Right hindlimb (tissue), 1 donor: ENCODE data around the gene NOCT.
"Not testable (repeated sequence)": the region's sequence is repeated elsewhere in the genome, so short reads cannot be mapped to it uniquely, and the experiment has no call there.

Experiments used
- DNase-seq: peaks from one replicate; pipeline ENCODE4 v3.0.0-alpha.2; 2018

Gene NOCT

DNA sequence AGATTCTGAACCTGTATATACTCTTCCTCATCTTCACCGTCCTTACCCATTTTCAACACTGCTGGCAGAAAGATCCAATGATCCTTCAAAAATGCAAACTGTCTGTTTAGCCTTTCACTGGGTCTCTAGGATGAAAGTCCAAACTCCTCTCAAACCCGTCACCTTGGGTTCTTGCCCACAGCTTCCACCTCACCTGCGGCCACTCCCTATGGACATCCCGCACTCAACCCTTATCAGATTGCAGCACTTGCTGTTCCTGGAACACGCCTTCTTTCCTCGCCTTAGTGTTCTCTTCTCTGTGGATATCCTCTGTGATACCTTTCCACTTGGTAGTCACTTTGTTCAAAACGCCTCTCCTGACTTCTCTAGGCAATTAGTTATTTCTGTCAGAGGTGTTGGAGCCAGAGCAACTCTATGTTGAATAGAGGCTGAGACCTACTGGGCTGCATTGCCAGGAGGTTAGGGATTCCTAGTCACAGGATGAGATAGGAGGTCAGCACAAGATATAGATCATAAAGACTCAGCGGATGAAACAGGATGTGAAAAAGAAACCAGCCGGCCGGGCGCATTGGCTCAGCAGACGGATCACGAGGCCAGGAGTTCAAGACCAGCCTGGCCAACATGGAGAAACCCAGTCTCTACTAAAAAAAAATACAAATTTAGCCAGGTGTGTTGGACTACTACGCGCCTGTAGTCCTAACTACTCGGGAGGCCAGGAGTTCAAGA, 4.2 kb upstream of the NOCT start:
- no peak for DNase-seq

DNA sequence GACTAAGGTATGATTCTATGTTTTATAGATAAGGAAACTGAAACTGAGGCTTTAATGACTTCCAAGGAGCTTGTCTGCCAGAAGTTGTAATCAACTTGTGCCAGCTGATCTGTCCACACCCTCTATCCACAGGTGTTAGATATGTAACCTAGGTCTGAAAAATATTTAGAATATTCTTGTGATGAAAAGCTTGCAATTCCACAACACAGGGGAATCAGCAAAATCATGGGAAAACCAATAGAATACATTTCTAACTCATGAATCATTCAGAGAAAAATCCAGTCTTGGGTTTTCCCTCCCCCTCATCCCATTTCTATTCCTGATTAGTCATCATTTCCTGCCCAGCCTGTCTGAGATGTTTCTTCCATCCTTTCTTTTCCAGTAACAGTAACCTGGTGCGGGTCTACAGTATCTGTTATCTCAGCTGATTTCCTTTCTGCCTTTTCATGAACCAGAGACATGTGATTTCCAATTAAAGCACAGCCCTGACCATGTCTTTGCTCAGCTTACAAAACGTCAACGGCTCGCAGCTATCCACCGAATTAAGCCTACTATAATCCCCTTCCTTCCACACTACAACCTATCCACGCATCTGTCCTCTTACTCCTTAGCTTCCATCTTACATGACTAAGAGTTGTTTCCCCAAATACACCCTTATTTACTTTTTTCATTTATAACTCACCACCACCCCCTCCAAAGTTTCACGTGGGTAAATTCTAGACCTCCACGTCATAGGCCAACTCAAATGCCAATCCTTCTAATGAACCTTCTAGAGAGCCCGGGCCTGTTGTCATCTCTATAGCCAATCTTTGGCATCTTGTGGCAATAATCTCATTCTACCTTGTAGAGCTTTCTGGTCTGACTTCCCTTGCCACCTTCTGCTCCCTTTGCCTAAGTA, 961 bp upstream of the NOCT start:
- DNase-seq, result peak; percentile 27

DNA sequence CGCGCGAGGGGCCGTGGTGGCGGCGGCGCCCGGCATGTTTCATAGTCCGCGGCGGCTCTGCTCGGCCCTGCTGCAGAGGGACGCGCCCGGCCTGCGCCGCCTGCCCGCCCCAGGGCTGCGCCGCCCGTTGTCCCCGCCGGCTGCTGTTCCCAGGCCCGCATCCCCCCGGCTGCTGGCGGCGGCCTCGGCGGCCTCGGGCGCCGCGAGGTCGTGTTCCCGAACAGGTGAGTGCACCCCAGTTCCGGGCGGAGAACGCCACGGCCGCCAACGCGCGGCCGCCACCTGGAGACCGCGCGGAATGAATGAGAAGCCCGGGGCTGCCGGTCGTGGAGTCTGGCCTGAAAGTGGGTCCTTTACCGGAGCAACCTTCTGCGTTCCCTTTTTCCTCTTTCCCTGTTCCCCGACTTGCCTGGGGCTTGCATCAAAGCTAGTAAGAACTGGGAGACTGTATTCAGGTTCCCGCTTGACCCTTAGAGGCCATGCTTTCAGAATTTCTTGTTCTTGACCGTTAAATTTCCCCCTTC, 429 bp downstream of the NOCT start:
- DNase-seq, result no peak

DNA sequence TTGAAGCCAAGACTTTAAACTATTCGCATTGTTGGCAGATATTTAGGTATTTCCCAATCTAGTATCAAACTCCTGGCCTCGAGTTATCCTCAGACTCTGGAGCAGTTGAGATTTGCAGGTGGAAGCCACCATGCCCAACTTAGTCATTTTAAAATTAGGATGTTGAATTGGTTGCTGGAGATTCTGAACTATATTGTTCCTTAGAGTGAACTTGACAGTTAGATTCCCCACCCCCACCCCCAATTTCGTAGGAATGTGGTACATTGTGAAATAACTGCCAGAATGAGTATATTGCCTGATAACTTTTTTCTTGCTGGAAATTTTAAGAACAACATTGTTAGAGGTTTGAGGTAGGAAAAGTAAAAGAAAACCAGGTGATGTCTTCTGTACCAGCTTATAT, 2.3 kb downstream of the NOCT start:
- DNase-seq, result no peak

DNA sequence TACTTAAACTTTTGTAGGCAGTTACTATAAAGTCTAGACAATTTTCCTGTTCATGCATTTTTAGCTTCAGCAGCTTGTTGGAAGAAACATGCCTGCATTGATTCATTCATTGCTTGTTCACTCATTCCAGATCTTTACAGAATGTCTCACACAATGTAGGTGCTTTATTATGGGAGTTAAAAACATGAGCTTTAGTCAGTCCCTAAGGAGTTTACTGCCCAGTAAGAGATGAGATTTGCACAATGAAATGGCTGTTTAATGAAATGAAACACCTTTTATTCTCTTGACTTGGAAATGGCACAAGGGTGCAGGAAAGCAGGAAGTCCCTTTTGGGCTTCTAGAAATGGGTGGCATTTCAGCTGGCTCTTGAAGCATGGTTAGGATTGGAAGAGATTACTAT, 2.9 kb downstream of the NOCT start:
- DNase-seq, result no peak

DNA sequence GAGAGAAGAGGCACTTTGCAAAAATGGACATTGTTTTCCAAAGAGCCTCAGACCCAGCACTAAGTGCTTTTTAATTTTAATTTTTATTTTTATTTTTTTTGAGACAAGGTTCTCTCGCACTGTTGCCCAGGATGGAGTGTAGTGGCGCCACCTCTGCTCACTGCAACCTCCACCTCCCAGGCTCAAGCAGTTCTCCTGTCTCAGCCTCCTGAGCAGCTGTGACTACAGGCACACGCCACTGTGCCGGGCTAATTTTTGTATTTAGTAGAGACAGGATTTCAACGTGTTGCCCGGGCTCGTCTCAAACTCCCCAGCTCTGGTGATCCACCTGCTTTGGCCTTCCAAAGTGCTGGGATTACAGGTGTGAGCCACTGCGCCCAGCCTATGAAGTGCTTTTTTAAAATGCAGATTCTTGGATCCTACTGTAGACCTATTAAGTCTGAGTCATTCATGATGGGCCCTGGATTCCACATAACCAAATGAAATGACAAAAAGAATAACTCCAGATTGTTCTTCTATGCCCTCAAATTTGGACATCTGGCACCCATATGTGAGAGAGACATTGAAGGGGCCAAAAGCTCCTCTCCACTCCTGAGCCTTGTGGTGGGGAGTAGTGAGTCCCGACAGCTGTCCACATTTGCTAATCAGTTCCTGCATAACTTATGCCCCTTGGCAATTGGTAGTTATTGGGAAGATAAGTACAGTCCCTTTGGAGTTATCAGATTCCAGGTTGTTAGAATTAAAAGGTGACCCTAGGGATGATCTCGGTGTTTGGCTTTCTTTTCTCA, 3.6 kb downstream of the NOCT start:
- DNase-seq, result no peak

DNA sequence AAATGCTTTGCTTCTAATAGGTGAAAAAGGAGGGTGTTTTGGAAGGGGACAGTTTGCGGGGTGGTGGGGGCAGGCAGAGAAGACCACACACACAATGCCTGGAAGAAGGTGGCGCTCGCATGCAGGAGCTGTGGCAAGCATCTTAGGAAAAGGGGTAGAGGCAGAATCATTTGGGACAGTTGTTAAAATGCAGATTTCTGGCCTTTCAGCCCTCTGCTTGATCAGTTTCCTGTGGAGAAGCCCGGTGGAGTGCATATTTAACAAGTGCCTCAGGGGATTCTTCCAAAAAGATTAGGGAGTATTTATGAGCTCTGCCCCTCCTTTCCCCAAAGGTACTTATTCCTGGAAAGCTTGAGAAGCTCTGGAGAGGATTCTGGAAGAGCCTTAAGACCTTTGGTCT, 4.8 kb downstream of the NOCT start:
- DNase-seq, result no peak

DNA sequence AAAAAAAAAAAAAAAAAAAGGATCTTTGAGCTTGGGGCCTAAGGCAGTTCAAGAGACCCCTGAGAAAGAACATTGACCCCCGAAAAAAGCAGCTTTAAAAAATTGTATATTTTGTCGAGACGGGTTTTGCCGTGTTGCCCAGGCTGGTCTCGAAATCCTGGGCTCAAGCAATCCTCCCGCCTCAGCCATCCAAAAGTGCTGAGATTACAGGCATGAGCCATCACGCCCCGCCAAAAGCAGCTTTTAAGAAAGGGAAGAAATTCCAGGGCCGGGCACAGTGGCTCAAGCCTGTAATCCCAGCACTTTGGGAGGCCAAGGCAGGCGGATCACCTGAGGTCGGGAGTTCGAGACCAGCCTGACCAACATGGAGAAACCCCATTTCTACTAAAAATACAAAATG, 5.5 kb downstream of the NOCT start:
- DNase-seq, result not testable (repeated sequence)

DNA sequence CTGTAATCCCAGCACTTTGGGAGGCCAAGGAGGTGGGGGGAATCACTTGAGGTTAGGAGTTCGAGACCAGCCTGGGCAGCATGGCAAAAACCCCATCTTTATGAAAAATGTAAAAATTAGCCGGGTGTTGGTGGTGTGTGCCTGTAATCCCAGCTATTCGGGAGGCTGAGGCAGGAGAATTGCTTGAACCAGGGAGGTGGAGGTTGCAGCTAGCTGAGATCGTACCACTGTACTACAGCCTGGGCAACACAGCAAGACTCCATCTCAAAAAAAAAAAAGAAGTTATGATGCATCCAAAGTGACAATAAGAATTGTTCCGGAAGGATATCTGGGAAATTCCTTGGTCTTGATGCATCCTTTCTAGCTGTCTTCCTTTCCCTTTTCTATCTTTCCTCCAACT, 7.3 kb downstream of the NOCT start:
- no peak for DNase-seq

DNA sequence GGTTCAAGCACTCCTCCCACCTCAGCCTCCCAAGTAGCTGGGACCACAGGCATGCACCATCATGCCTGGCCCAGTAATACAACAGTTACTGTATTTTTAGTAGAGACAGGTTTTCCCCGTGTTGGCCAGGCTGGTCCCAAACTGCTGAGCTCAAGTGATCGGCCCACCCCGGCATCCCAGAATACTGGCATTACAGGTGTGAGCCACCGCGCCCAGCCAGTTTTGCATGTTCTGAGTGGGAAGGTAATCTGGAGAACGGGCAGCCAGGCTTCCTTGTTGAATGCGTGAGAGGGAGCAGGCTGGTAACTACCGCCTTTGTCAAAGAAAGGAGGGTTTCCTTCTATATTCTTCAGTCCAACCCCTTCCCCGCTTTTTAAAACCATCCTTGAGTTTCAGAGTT, 9.1 kb downstream of the NOCT start:
- no peak for DNase-seq

DNA sequence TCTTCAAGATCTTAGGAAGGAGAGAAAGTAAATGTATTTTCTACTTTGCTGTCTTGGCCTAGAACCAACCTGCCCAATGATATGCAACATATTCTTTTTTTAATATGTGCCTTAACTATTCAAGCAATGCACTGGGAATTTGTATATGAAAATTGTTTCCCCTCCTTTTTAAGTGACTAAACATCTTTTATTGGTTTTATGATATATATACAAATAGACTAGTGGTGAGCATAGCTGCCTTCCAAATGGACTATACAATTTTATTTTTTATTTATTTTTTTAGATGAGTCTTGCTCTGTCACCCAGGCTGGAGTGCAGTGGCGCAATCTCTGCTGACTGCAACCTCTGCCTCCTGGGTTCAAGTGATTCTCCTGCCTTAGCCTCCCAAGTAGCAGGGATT, 10.3 kb downstream of the NOCT start:
- no peak for DNase-seq

DNA sequence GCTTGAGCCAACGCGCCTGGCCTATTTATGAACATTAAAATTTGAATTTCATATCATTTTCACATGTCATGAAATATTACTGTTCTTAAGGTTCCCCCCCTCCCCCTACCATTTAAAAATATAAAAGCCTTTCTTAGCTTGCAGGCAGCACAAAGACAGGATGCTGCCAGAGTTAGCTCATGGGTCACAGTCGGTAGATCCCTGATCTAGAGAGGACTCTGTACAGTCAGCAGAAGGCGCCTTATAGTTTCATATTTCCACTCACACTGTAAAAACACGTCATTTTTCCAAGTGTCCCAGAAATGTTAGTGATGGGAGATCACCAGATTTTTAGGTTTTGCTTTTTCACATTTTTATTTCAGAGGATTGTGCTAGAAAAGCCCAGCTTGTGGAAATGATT, 12.2 kb downstream of the NOCT start:
- no peak for DNase-seq

DNA sequence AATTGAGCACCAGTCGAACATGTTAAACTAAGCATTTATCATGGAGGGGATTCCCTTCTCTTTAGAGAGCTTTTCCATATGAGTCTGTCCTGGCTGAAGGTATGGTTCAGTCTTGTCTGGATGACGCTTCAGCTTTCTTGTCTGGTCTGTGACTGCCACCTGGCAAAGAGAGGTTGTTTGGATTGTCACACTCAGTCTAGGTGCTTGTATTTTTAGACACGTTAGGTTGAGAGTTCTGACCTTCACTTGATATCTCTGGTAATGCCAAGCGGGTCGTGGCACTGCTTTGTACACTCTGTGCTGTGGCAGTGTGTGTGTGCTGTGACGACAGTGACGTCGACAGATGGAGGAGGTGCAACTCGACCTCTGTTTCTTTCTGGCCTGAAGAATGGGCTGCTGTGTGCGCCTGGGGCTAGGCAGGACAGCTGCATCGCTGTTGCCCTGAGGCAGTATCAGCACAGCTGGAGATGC, 12.6 kb downstream of the NOCT start:
- DNase-seq, result peak; percentile 23

DNA sequence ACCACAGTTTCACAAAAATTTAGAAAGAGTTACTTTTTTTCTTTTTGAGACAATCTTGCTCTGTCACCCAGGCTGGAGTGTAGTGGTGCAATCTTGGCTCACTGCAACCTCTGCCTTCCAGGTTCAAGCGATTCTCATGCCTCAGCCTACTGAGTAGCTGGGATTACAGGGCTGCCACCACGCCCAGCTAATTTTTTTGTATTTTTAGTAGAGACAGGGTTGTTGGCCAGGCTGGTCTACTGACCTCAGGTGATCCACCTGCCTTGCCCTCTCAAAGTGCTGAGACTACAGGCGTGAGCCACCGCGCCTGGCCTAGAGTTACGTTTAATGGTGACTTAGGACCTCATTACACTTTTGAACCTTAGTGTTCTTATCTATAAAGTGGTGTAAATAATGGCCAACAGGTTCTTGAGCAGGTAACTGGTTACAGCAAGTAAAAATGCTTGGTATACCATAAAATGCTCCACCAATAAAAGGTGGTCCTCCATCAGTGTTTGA, 14.3 kb downstream of the NOCT start:
- not testable (repeated sequence) for DNase-seq

DNA sequence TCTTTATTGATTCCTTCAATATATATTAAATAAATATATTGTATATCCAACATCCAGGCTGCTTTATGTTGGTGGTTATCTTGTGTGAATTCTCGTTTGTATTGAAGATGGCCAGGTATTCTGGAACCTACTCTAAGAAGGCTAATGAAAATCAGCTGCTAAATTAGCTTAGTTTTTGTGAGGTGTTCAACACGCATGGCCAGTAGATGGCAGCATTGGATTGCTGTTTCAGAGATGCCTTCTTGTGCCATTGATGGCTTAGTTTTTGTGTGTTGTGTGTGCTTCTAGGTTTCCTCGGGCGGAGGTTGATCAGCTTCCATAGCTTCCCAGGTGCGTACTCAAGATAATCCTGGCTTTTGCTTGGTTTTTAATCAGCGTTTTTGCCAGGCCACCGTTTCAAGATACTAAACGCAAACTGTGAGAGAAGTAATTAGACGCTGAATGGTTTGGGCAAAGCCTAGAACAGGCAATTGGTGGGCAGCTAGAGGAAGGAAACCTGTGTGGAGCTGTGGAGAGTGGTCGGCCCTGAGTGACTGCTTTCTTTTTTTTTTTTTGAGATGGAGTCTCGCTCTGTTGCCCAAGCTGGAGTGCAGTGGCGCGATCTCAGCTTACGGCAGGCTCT, 15.1 kb downstream of the NOCT start:
- peak; percentile 78 for DNase-seq

DNA sequence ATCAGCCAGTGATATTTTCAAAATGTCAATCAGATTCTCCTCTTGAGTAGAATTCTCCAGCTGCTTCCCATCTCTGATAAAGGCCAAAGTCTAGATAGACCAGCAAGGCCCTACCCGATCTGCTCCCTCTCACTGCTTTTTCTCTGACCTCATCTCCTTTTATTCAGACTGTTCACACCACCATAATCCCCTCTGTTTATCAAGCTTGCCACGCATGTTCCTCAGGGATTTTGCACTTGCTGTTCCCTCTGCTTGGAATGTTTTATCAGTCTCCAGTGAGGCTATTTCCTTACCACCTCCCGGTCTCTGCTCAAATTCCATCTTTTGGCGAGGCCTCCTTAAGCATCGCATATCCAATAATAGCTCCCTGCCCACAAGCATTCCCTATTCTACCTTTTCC, 20.1 kb downstream of the NOCT start:
- DNase-seq, result no peak

DNA sequence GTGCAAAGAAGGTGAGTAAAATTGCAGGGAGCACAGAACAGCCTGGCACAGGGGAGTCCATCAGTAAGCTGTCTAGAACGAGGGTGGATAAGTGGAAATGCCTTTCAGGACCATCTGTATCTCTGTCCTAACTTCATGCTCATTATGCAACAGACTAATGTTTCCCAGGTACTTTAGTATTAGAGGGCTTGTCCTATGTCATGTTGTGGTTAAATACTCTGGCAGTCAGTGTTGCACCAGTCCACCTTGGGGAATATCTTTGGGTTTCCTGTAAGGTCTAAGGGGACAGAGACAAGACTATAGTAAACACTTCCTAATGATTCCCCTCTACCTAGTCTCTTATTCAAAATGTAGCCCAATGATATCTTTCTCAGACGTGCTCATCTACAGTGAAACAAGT, 21.3 kb downstream of the NOCT start:
- DNase-seq, result no peak

DNA sequence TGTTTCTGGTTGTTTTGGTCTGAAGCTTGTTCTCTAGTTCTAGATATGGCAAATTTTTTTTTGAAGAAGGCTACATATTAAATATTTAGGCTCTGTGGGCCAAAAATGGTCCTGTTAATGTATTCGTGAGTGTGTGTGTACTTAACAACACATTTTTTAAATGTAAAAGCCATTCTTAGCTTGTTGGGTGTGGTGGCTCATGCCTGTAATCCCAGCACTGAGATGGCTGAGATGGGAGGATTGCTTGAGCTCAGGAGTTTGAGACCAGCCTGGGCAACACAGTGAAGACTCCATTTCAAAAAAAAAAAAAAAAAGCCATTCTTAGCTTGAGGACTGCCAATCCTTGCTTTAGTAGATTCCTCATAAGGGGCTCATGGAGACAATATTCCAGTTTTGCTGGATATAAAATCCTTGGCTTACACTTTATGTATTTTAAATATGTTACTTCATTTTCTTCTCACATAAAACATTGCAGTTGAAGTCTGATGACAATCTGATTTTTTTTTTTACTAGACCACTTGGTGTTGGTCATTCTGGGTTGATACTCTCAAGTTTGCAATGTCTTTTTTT, 23.4 kb downstream of the NOCT start:
- no peak for DNase-seq

DNA sequence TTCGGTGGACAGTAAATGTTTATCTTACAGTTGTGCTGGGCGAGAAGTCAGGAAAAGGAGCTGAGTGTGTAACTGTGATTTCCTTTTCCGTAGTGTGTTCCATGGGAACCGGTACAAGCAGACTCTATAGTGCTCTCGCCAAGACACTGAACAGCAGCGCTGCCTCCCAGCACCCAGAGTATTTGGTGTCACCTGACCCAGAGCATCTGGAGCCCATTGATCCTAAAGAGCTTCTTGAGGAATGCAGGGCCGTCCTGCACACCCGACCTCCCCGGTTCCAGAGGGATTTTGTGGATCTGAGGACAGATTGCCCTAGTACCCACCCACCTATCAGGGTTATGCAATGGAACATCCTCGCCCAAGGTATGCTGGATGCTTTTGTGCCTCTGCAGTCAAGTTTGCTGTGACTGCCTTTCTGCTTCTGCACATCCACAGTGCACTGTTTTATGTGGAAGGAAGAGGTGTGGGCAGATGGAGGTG, 27.4 kb downstream of the NOCT start:
- peak; percentile 32 for DNase-seq

DNA sequence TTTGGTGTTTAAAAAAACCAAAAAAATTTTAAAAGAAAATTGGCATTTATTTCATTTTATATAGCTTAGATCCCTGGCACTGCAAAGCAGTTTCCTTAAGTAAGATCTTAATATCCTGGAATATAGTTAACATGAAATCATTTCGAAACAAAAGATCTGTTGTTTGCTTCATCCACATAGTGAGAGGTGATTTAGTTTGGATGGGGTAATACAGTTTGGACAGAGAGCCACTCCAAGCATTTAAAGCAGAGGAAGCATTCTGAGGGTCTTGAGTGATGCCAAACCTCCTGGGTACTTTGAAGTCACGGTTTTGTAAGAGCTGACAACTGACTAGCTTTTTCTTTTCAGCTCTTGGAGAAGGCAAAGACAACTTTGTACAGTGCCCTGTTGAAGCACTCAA, 28.7 kb downstream of the NOCT start:
- no peak for DNase-seq

DNA sequence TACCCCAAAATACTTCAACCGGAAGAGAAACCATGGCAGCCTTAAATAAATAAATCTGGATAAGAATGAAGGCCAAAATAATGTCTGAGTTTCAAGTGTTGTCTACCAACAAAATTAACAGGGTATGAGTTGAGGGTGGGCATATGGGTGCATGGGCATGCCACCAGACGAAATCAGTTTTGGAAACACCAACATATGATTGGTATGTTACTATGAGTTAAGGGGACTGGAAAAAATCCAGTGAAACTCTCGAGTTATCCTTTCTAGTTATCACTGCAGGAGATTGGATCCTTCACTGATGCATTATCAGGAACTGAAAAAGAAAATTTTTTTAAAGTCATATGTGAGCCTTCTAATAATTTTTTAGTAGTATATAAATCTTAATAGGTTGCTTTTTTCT, 32.4 kb downstream of the NOCT start:
- no peak for DNase-seq

DNA sequence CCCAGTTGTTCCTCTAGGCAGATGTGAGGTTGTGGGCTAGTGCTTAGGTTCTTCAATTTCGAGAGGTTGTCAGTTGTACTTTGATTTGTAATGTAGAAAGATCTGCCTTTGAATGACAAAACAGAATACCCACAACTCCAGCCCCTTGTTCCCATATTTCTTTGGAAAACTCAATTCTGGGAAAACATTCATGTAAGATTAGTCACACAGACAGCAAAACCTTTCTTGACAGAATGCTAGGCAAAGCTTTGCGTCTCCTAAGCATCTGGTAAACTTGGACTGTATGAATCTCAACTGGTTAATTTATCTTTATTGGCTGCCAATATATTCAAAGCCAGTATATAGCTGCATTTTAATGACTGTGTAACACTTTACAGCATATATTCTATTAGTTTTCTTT, 34.9 kb downstream of the NOCT start:
- no peak for DNase-seq
